OCI-LY7 (cell line): Measurements from ENCODE around the gene TTLL7.

ENCODE experiments used
- EZH2phosphoT487 ChIP-seq: fragments of 200-600 bp; sonication (generic); IDR thresholded peaks from 2 replicates; pipeline ENCODE4 v1.6.1; 2018; ENCODE audit warnings: low read depth, borderline replicate concordance, mild to moderate bottlenecking, mixed run types, antibody characterized with exemption, low read length, moderate library complexity, mixed read lengths
- TF ChIP-seq, protein P1 (sequence below): fragments of 200-600 bp; sonication (generic); conservative IDR thresholded peaks from 2 replicates; pipeline ENCODE4 v1.5.1; 2014; ENCODE audit warnings: mild to moderate bottlenecking, antibody characterized with exemption, low read length, moderate library complexity, mixed read lengths

DNA sequence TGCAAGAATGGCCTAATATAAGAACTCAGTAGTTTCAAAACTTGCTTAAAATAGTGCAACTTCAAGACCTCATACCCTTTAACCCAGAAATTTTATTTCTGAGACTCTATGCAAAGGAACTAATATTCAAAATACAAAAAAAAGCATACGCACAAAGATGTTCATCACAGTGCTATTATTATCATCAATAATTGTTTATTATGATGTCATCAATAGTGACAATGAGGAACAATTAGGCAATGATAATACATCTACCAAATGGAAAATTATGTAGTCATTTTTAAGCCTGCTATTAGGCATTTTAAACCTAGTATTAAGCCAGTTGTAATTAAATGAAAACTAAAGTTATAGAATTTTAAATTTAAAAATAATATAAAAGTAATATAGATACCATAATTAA, 3.3 kb downstream of the TTLL7 start:
- TF ChIP-seq, protein P1, sequence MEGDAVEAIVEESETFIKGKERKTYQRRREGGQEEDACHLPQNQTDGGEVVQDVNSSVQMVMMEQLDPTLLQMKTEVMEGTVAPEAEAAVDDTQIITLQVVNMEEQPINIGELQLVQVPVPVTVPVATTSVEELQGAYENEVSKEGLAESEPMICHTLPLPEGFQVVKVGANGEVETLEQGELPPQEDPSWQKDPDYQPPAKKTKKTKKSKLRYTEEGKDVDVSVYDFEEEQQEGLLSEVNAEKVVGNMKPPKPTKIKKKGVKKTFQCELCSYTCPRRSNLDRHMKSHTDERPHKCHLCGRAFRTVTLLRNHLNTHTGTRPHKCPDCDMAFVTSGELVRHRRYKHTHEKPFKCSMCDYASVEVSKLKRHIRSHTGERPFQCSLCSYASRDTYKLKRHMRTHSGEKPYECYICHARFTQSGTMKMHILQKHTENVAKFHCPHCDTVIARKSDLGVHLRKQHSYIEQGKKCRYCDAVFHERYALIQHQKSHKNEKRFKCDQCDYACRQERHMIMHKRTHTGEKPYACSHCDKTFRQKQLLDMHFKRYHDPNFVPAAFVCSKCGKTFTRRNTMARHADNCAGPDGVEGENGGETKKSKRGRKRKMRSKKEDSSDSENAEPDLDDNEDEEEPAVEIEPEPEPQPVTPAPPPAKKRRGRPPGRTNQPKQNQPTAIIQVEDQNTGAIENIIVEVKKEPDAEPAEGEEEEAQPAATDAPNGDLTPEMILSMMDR: no peak
- no peak for TF ChIP-seq EZH2phosphoT487
